Measurements from ENCODE around the gene TCF4. TPM values are rescaled to one million over a fixed set of nuclear protein-coding genes. Genes with fewer than 3 reads are reported as not detected.

TCF4 gene
- total RNA-seq, 1 donor from 2014 or later: 77.3 TPM

DNA sequence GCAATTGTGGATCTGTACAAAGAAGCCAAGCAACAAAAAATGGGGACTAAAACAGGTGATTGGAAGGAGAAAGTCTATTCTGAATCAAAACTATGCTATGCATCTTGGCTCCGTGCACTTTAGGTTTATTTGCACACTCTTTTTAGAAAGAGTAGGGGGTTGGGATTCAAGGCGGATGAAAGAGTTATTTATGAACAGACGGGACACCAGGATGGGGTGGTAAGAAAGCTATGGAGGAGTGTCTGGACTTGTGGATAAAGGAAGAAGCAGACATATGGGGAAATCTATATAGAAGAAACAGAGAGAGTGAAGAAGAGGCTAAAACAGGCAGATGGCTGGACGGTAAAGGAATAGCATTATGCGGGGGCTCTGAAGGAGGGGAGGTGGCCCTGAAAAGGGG is 57.8 kb downstream of the TCF4 start:
- Mint-ChIP-seq H3K9me3 (ENCODE audit: unreplicated experiment) (no peaks in the 10 kb centered on the region), H3K36me3 (ENCODE audit: unreplicated experiment) (peaks cover 2% of the 10 kb centered on the region), H3K27ac (ENCODE audit: unreplicated experiment) (no peak overlapping the region)

DNA sequence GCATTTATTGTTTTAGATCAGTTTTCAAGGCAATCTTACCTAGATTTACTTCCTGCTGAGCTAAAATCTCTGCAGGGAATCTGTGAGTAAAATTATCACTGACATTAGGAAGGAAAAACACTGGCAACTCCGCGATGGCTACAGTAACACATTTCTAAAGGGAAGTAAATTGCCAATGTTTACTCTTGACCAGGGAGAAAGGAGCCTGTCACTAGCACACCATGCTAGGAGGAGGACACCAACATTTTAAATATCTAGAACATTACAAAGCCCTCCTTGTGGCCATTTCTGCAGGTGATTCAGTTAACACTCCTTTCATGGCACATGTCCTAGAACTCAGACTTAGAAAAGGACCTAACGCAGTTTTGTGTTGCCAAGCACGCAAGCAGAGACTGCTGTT is 58.4 kb downstream of the TCF4 start:
- no peak overlapping the region for H3K4me3 Mint-ChIP-seq (ENCODE audit: unreplicated experiment)
- DNase-seq (ENCODE audit: extremely low spot score, unreplicated experiment): no peak

More for the DNA sequence above, 57.8 kb downstream of the TCF4 start:
- DNase-seq (ENCODE audit: extremely low spot score, unreplicated experiment): no peak
- no peak overlapping the region for H3K4me3 Mint-ChIP-seq (ENCODE audit: unreplicated experiment)
- peaks cover 11% of the 10 kb centered on the region for H3K4me1 Mint-ChIP-seq (ENCODE audit: unreplicated experiment)
- H3K27me3 Mint-ChIP-seq (ENCODE audit: unreplicated experiment): no peaks in the 10 kb centered on the region
- TF ChIP-seq, protein P1, sequence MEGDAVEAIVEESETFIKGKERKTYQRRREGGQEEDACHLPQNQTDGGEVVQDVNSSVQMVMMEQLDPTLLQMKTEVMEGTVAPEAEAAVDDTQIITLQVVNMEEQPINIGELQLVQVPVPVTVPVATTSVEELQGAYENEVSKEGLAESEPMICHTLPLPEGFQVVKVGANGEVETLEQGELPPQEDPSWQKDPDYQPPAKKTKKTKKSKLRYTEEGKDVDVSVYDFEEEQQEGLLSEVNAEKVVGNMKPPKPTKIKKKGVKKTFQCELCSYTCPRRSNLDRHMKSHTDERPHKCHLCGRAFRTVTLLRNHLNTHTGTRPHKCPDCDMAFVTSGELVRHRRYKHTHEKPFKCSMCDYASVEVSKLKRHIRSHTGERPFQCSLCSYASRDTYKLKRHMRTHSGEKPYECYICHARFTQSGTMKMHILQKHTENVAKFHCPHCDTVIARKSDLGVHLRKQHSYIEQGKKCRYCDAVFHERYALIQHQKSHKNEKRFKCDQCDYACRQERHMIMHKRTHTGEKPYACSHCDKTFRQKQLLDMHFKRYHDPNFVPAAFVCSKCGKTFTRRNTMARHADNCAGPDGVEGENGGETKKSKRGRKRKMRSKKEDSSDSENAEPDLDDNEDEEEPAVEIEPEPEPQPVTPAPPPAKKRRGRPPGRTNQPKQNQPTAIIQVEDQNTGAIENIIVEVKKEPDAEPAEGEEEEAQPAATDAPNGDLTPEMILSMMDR (IDR thresholded peaks at IDR 0.05): no peak

DNA sequence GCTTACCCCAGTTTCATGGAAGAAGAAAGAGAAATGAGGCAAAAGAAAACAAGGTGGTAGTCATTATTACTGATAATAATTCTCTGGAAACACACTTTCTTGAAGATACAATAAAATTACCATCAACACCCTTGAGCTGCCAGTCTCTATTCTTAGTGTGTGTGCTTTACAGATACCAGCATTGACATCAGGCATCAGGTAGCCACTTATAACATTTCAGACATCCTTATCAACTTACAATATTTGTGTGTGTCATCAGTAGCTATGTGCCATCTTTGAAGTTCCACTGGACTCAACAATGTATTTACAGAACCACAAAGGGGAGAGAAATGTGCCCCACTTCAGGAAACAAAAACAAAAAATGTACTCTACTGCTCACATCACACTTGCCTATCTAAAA is 62.1 kb downstream of the TCF4 start:
- H3K27ac Mint-ChIP-seq (ENCODE audit: unreplicated experiment): no peak overlapping the region
- DNase-seq (ENCODE audit: extremely low spot score, unreplicated experiment): no peak
- peaks cover 11% of the 10 kb centered on the region for H3K4me1 Mint-ChIP-seq (ENCODE audit: unreplicated experiment)
- no peaks in the 10 kb centered on the region for H3K9me3 Mint-ChIP-seq (ENCODE audit: unreplicated experiment)
- no peaks in the 10 kb centered on the region for H3K36me3 Mint-ChIP-seq (ENCODE audit: unreplicated experiment)
- no peak overlapping the region for H3K4me3 Mint-ChIP-seq (ENCODE audit: unreplicated experiment)
- TF ChIP-seq, protein P1 (IDR thresholded peaks at IDR 0.05): no peak
- no peaks in the 10 kb centered on the region for H3K27me3 Mint-ChIP-seq (ENCODE audit: unreplicated experiment)

More for the DNA sequence above, 58.4 kb downstream of the TCF4 start:
- Mint-ChIP-seq H3K27me3 (ENCODE audit: unreplicated experiment) (no peaks in the 10 kb centered on the region), H3K36me3 (ENCODE audit: unreplicated experiment) (peaks cover 2% of the 10 kb centered on the region), H3K27ac (ENCODE audit: unreplicated experiment) (no peak overlapping the region), H3K4me1 (ENCODE audit: unreplicated experiment) (peaks cover 8% of the 10 kb centered on the region), H3K9me3 (ENCODE audit: unreplicated experiment) (no peaks in the 10 kb centered on the region)
- TF ChIP-seq, protein P1 (IDR thresholded peaks at IDR 0.05): no peak

DNA sequence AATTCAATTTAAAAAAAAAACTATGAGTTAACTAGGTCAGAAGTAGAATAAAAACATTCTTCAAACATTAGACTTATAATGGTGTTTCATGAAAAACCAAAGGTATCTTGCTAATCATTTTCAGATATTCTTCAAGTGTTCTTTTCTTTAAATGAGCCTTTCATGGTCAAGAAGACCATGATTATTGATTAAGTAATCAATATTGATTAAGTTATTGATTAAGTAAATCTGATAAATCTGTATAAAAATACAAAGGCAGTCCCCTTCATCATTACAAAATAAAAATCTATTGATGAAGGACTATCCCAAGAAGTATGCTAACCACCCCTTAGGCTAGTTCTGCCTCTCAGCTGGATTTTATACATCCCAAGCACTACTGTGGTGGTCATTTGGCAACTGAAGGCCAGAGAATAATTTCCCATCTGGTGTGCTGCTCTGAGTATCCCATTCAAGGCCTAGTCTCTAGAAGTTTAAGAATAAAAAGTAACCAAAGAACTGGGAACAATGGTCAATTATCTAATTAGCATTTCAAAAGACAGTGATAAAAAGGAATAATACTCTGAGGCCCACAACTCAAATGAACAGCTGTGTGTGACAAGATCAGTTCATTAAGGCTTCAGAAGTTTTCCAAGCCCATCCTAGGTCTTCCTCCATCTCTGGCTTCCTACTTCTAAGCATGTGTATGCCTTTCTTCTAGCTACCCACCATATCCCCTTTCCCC is 63.5 kb downstream of the TCF4 start:
- no peaks in the 10 kb centered on the region for H3K9me3 Mint-ChIP-seq (ENCODE audit: unreplicated experiment)

DNA sequence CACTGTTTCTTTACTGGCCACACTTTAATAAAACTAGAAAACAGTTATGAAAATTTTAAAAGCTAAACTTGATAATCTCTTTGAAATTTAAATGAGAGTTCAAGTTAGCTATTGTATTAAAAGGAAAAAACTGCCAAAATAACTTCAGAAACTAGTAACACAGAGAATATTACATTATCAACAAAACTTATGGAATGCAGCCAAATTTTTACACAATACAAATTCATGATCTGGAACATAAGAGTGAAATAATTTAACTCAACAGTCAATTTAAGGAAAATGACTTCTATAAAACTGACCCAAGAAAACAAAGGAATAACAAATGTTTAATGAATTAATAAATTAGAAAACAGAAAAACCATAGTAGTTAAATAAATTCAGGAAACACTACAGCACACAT is 65.0 kb downstream of the TCF4 start:
- Mint-ChIP-seq H3K4me3 (ENCODE audit: unreplicated experiment) (no peak overlapping the region), H3K27ac (ENCODE audit: unreplicated experiment) (no peak overlapping the region), H3K4me1 (ENCODE audit: unreplicated experiment) (peaks cover 6% of the 10 kb centered on the region), H3K36me3 (ENCODE audit: unreplicated experiment) (no peaks in the 10 kb centered on the region), H3K27me3 (ENCODE audit: unreplicated experiment) (no peaks in the 10 kb centered on the region), H3K9me3 (ENCODE audit: unreplicated experiment) (no peaks in the 10 kb centered on the region)
- DNase-seq (ENCODE audit: extremely low spot score, unreplicated experiment): no peak
- TF ChIP-seq, protein P1 (IDR thresholded peaks at IDR 0.05): no peak

More for the DNA sequence above, 63.5 kb downstream of the TCF4 start:
- DNase-seq (ENCODE audit: extremely low spot score, unreplicated experiment): no peak
- TF ChIP-seq, protein P1 (IDR thresholded peaks at IDR 0.05): no peak
- no peak overlapping the region for H3K4me3 Mint-ChIP-seq (ENCODE audit: unreplicated experiment)
- no peaks in the 10 kb centered on the region for H3K27me3 Mint-ChIP-seq (ENCODE audit: unreplicated experiment)
- no peak overlapping the region for H3K27ac Mint-ChIP-seq (ENCODE audit: unreplicated experiment)
- H3K36me3 Mint-ChIP-seq (ENCODE audit: unreplicated experiment): no peaks in the 10 kb centered on the region
- peaks cover 10% of the 10 kb centered on the region for H3K4me1 Mint-ChIP-seq (ENCODE audit: unreplicated experiment)

Data from osteocyte (in vitro differentiated cells).